ENCODE results near the gene PDZRN4. TPM values are rescaled to one million over a fixed set of nuclear protein-coding genes. Genes with fewer than 3 reads are reported as not detected.

PDZRN4 gene
- total RNA-seq, 1 experiment from 2014 or later: not detected

GRCh38 chr12:41433460-41433859 lies 245.3 kb downstream of the PDZRN4 start:
- Mint-ChIP-seq H3K36me3 (ENCODE audit: insufficient read depth, unreplicated experiment) (no peaks in the 10 kb centered on the region), H3K27me3 (ENCODE audit: unreplicated experiment) (no peaks in the 10 kb centered on the region), H3K9me3 (ENCODE audit: low read depth, unreplicated experiment) (peaks cover 2% of the 10 kb centered on the region), H3K4me3 (ENCODE audit: low read depth, unreplicated experiment) (no peak overlapping the region), H3K4me1 (ENCODE audit: low read depth, unreplicated experiment) (no peaks in the 10 kb centered on the region), H3K27ac (ENCODE audit: unreplicated experiment) (no peak overlapping the region)
- DNase-seq: no peak
- CTCF ChIA-PET: no interaction called here
- intact Hi-C loops (cut with micrococcal nuclease; ENCODE audit: unreplicated experiment): no loop called here
- TF ChIP-seq CTCF (IDR thresholded peaks at IDR 0.05; ENCODE audit: unreplicated experiment): no peak
- BruUV-seq (replicated peaks): no TSS peak

DNA sequence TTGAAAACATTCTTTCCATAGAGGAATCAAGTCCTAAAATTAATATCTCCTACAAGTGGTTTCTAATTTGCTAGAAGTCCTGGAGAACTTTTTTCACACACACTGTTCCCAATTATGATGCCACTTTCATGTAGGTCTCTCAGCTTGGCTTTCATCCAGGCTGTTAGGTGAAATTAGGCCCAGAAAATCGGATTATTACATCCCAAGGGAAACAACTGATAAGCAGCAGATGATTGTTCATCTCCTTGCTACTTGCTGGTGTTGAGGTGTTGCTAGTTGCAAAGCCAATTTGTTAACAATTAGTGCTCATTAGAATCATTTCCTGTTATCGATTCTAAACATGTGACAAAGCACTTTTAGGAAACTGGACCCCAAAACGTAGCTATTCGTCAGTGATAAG lies 248.0 kb downstream of the PDZRN4 start:
- Mint-ChIP-seq H3K36me3 (ENCODE audit: insufficient read depth, unreplicated experiment) (no peaks in the 10 kb centered on the region), H3K4me1 (ENCODE audit: low read depth, unreplicated experiment) (no peaks in the 10 kb centered on the region), H3K27me3 (ENCODE audit: unreplicated experiment) (no peaks in the 10 kb centered on the region), H3K4me3 (ENCODE audit: low read depth, unreplicated experiment) (no peak overlapping the region), H3K27ac (ENCODE audit: unreplicated experiment) (no peak overlapping the region), H3K9me3 (ENCODE audit: low read depth, unreplicated experiment) (no peaks in the 10 kb centered on the region)
- BruUV-seq (replicated peaks): no TSS peak
- intact Hi-C loops (cut with micrococcal nuclease; ENCODE audit: unreplicated experiment): no loop called here
- TF ChIP-seq CTCF (IDR thresholded peaks at IDR 0.05; ENCODE audit: unreplicated experiment): no peak
- CTCF ChIA-PET: no interaction called here
- no peak for DNase-seq

DNA sequence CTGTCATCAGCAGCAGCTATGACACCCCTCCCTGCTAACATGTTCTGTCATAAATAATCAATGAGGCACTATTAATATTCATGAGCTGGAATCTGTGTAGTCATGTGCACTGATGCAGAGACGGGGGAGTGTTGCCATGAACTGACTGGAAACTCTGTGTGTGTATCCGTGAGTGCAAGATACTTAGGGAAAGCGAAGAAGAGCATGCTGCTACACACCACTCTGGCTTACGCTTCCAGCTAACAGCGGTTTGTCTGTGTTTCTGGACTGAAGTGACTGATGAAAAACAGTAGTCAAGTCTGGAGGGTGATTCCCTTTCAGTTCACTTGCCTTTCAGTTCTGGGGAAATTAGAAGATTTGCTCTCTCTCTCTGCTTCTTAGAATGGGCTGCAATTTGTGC lies 249.4 kb downstream of the PDZRN4 start:
- Mint-ChIP-seq H3K4me1 (ENCODE audit: low read depth, unreplicated experiment) (no peaks in the 10 kb centered on the region), H3K27ac (ENCODE audit: unreplicated experiment) (no peak overlapping the region), H3K4me3 (ENCODE audit: low read depth, unreplicated experiment) (no peak overlapping the region), H3K27me3 (ENCODE audit: unreplicated experiment) (no peaks in the 10 kb centered on the region), H3K36me3 (ENCODE audit: insufficient read depth, unreplicated experiment) (no peaks in the 10 kb centered on the region), H3K9me3 (ENCODE audit: low read depth, unreplicated experiment) (no peaks in the 10 kb centered on the region)
- CTCF ChIA-PET: no interaction called here
- intact Hi-C loops (cut with micrococcal nuclease; ENCODE audit: unreplicated experiment): no loop called here
- BruUV-seq (replicated peaks): no TSS peak
- no peak for TF ChIP-seq CTCF (IDR thresholded peaks at IDR 0.05; ENCODE audit: unreplicated experiment)
- no peak for DNase-seq

- no peaks in the 10 kb centered on the region for H3K4me1 Mint-ChIP-seq (ENCODE audit: low read depth, unreplicated experiment)
- H3K27ac Mint-ChIP-seq (ENCODE audit: unreplicated experiment): no peak overlapping the region
- H3K27me3 Mint-ChIP-seq (ENCODE audit: unreplicated experiment): no peaks in the 10 kb centered on the region
- no peak for DNase-seq
- CTCF ChIA-PET: no interaction called here
- no TSS peak for BruUV-seq (replicated peaks)
- no peaks in the 10 kb centered on the region for H3K36me3 Mint-ChIP-seq (ENCODE audit: insufficient read depth, unreplicated experiment)
- intact Hi-C loops (cut with micrococcal nuclease; ENCODE audit: unreplicated experiment): no loop called here
- no peak for TF ChIP-seq CTCF (IDR thresholded peaks at IDR 0.05; ENCODE audit: unreplicated experiment)
- no peak overlapping the region for H3K4me3 Mint-ChIP-seq (ENCODE audit: low read depth, unreplicated experiment)
- no peaks in the 10 kb centered on the region for H3K9me3 Mint-ChIP-seq (ENCODE audit: low read depth, unreplicated experiment)
Measured at GRCh38 chr12:41438854-41439541, 250.9 kb downstream of the PDZRN4 start.
